ENCODE data around the gene CNGA3. TPM values are rescaled to one million over a fixed set of nuclear protein-coding genes. Genes with fewer than 3 reads are reported as not detected.

CNGA3 gene
- total and polyA plus RNA-seq, 2 donors (not counting 3 experiments of a cell fraction or from before 2014, with no cell fraction given) = not detected

DNA sequence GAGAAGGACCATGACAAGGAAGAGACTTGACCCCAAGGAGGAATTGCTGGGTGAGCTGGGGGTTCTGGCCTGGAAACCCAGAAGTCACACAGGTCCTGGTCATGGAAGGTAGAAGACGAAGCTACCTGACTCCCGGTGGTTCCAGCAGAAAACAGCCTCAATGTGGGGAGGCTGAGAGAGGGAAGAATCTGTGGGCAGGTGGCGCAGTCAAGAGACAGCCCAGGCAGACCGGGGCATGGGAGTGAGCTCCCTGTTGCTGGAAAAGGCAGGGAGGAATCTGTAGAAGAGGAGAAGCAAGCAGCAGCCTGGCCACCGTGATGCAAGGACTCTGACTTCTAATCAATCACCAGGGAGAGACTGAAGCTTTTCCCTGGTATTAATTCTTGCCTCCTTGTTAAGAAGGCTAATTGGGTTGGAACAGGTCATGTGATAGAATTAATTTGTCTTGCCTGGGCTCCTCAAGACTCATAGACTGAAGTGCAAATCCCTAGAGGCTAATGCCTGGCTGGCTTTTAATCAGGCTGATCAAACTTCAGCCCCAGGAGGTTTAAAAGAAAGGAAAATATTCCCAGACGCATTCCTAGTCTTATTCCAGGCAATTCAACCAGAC lies 30.1 kb downstream of the CNGA3 start:
- Histone ChIP-seq H3K9me1 (replicated peaks; ENCODE audit: control insufficient read depth, extremely low read depth, insufficient read depth, low read length) (no peaks in the 10 kb centered on the region), H3K4me3 (replicated peaks in 1 of 3; ENCODE audit: insufficient read depth in 1 of 3, low read depth in 1 of 3, low read length in 3 of 3) (no peak overlapping the region), H3K9me3 (replicated peaks; ENCODE audit: control insufficient read depth, insufficient read depth, low read length) (no peaks in the 10 kb centered on the region), H3K79me2 (ENCODE audit: control insufficient read depth, insufficient read depth, low read length) (no peaks in the 10 kb centered on the region), H3K27ac (ENCODE audit: insufficient read depth, low read depth, low read length) (no peak overlapping the region), H3K9ac (replicated peaks; ENCODE audit: extremely low read depth, insufficient read depth, low read length) (no peak overlapping the region), H3K4me2 (ENCODE audit: insufficient read depth, low read length) (no peak overlapping the region), H2AFZ (ENCODE audit: low read depth, low read length) (no peak overlapping the region), H3K27me3 (ENCODE audit: control insufficient read depth in 2 of 2, insufficient read depth in 2 of 2, low read length in 2 of 2) (peaks cover 18 to 22% of the 10 kb centered on the region in 2 experiments), H3K36me3 (ENCODE audit: control insufficient read depth in 2 of 2, extremely low read depth in 1 of 2, insufficient read depth in 2 of 2, low read length in 2 of 2) (no peaks in the 10 kb centered on the region), H3K4me1 (ENCODE audit: control insufficient read depth, extremely low read depth, insufficient read depth, low read length) (peaks cover 4% of the 10 kb centered on the region), H4K20me1 (replicated peaks; ENCODE audit: control insufficient read depth, extremely low read depth, insufficient read depth, low read length) (no peaks in the 10 kb centered on the region)
- dilution Hi-C loops (cut with MboI; ENCODE audit: extremely low pct_ligation_motif_present, low sequenced_read_pairs) = no loop called here
- TF ChIP-seq JUN (IDR thresholded peaks at IDR 0.05; ENCODE audit: borderline replicate concordance, insufficient read depth, insufficient read length, low read depth) = no peak
- TF ChIP-seq, protein P1, sequence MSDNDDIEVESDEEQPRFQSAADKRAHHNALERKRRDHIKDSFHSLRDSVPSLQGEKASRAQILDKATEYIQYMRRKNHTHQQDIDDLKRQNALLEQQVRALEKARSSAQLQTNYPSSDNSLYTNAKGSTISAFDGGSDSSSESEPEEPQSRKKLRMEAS (IDR thresholded peaks at IDR 0.05; ENCODE audit: insufficient read depth, insufficient read length) = no peak
- TF ChIP-seq FOS (IDR thresholded peaks at IDR 0.05; ENCODE audit: borderline replicate concordance, insufficient read depth, low read length) = no peak
- TF ChIP-seq MYC (IDR thresholded peaks at IDR 0.05; ENCODE audit: low read depth, low read length) = no peak
- TF ChIP-seq, protein P2, sequence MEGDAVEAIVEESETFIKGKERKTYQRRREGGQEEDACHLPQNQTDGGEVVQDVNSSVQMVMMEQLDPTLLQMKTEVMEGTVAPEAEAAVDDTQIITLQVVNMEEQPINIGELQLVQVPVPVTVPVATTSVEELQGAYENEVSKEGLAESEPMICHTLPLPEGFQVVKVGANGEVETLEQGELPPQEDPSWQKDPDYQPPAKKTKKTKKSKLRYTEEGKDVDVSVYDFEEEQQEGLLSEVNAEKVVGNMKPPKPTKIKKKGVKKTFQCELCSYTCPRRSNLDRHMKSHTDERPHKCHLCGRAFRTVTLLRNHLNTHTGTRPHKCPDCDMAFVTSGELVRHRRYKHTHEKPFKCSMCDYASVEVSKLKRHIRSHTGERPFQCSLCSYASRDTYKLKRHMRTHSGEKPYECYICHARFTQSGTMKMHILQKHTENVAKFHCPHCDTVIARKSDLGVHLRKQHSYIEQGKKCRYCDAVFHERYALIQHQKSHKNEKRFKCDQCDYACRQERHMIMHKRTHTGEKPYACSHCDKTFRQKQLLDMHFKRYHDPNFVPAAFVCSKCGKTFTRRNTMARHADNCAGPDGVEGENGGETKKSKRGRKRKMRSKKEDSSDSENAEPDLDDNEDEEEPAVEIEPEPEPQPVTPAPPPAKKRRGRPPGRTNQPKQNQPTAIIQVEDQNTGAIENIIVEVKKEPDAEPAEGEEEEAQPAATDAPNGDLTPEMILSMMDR (IDR thresholded peaks at IDR 0.05; ENCODE audit: extremely low read depth in 1 of 2, insufficient read depth in 1 of 2, low read depth in 1 of 2, low read length in 2 of 2) = no peak
- FAIRE-seq (no peak), DNase-seq (ENCODE audit: low read depth, low spot score) (no peak)
- ChIA-PET POLR2A (no interaction called here), CTCF (interaction anchor here (1.2 kb wide), 1 partner anchor 9 kb away, joined by 4 read pairs; no protein-coding TSS in a partner anchor)
- no TSS peak for BruUV-seq (replicated peaks)
- intact Hi-C loops (cut with micrococcal nuclease) = no loop called here
